ENCODE data around the gene CEP164.
"Not testable (repeated sequence)": the region's sequence is repeated elsewhere in the genome, so short reads cannot be mapped to it uniquely, and the experiment has no call there.

CEP164 gene

DNA sequence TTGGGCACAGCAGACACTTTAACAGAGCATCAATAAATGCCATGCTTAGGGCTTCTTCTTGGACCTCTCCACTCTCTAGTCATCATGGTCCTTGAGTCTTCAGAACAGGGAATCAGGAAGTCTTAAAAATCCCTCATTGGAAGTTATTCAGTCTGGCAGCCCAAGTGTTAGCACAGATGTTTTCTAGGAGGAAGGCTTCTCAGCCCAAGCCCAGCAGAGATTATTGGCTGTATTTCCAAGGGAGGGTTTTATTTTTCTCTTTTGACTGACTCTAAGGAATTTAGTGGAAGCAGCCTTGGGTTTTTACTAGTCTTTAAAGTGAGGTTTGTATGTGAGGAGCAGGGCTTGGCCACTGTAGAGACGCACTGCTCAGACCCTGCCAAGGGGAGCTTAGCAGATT lies 41.9 kb downstream of the CEP164 start:
- DNase-seq, result no peak

DNA sequence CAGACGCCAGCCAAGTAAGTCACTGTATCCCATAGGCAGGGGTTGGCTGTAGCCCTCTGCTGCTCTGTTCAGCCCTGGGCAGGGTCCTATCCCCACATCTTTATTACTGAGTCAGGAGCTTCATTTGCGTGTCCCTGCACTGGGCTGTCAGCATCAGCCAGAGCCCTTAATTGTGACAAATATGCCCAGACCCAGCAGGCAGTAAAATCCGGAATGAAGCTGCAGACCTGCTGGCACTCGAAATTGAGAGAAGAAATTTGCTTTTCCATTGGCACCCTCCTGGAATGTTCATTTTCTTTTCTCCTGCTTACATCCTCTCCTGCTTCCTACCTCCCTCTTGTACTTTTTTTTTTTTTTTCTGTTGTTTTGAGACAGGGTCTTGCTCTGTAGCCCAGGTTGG lies 43.8 kb downstream of the CEP164 start:
- DNase-seq, result no peak

DNA sequence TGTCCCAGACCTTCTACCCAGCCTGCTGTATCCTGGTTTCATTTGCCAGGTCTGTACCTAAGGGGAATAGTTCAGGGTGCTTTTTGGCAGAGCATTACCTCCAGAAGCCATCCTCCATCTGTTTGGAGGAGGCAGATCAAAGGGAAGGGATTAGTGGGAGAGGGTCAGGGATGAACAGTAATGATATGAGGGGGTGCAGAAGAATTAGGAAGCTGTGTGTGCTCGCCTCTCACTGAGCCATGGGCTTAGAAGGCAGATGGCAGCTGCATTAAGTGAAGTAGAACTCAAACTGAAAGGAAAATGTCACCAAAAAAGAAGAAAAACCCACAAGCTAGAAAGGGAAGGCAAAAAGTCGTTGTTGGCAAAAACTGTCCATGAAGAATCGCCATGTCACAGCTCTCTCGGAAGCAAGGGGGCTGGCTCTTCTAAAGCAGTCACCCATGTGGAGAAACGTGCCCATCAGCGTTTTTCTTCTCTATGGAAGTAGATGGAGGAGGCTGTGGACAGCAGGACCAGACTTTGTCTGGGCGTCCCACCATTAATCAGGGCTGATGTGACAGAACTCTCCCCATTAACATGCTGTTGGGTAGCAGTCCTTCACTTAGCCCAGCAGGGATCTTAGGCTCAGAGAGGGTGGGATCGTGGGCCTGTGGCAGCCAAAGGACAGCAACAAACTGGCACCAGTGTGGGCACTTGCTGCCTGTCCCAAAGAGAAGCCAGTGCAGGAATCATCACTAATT lies 46.8 kb downstream of the CEP164 start:
- DNase-seq, result no peak

DNA sequence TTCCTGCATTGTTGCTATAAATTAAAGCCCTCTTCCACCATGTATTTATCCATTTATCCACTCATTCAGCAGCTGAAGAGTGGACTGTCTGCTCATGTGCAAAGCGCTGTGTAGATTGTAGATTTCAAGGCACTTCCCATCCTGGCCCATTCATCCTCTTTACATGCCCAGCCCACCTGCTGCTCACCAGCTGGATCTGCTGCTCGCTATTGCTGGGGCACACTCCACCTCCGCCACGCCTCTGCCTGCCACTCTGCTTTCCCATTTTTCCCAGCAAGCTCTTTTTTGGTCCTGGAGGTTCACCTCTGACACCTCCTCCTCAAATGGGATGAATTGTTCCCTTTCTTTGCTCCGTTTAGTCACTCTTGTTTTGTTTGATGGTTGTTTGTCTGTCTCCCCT lies 48.3 kb downstream of the CEP164 start:
- DNase-seq, result no peak

DNA sequence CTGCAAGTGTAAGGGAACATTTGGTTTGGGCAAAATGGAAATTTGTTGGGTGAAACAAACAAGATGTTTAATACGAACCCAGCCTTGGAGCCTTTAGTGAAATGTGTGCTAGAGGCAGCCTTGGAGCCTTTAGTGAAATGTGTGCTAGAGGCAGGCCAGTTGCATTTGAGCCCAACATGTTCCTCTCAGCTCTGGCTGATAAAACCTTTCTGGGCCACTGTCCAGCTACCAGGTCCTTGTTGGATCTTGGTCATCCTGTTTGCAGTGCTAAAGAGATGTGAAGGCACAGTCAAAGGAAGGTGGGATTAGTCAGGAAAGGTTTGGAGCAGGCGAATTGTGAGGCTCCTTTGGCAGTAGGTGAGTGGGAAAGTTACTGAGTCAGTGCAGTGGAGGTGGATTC lies 48.9 kb downstream of the CEP164 start:
- DNase-seq, result no peak

DNA sequence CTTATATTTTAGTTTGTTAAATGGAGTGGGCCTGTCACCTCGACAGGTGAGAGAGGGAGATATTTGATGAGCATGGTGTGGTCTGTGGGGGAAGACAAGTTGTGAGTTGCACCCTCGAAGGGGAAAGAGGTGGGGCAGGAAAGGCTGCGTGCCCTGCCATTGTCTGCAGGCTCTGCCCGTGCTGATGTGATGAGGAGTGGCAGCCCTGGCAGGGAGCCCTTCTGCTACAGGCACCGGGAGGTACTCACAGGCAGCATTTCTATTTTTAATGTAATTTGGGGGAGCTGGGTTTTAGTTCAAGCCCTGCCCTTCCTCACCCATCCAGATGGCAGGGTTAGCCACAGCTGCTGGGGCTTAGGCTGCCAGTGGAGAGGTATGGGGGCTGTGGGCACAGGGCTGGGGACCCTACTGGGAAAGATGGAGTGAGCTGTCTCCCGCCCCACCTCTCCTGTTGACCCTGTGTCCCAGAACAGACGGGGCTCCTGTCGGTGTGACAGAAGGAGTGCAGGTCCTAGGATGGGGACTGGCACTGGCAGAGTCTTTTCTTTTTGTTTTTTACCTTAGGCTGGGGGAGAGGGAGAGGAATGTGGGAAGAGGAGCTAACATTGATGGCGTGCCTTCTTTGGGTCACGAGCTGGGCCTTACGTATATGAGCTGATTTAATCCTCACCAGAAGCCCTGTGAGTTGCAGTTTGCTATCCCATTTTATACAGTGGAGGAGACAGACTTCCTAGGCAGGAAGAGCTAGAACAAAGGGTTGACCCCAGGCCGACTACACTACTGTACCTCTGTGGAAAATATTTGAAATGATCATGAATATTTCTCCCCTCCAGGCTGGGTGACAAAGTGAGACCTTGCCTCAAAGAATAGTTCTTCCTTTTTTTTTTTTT lies 51.6 kb downstream of the CEP164 start:
- DNase-seq, result no peak

DNA sequence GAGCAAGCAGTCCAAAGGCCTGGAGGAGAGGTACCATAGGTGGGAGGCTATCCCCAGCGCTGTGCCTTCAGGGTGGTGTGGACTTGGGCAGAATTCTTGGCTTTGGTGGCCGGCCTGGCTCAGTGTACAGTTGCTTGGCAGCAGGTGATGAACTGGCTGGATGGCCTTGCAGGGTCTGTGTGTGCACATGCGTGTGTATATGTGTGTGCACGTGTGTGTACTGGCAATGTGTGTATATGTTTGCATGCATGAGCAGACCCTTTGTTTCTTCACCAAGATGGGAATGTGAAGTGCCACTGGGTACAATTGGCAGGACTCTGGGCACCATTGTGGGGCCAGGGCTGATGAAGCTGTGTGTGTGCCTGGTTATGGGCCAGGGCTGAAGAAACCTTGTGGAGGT lies 53.0 kb downstream of the CEP164 start:
- no peak for DNase-seq

DNA sequence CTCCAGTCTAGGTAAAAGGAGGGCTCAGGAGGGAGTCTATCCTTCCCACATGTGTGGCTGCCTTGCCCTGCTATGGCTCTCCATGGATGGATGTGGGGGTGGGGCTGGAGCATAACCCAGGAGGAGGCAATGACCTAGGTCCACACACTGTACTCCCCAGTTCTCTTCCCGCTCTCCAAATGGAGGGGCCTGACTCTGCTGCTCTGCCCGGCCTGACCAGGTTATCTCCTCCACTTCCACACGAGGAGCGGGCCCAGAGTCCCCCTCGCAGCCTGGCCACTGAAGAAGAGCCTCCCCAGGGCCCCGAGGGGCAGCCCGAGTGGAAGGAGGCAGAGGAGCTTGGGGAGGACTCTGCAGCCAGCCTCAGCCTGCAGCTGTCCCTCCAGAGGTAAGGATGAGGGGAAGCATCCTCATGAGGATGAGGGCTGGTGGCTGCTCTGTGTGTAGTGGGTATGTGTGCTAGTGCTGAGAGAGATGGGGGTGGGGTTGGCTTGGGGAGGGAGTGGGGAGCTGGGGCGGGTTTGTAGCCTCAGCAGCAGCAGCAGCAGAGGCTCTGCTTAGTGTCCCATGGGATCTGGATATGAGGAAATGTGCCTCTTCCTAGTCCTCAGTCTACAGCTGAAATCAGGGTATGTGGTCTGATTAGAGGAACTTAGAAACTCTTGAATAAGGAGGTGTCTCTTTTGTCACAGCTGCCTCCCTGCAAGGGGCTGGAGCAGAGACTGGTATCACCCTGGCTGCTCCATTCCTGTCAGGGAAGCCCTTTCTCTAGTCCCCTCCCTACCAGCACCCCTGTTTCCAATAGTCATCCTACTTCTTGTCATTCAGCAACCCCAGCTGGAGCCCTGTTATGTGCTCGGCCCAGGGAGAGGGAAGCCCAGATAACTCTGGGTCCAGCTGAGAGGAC lies 54.1 kb downstream of the CEP164 start:
- DNase-seq, result no peak

DNA sequence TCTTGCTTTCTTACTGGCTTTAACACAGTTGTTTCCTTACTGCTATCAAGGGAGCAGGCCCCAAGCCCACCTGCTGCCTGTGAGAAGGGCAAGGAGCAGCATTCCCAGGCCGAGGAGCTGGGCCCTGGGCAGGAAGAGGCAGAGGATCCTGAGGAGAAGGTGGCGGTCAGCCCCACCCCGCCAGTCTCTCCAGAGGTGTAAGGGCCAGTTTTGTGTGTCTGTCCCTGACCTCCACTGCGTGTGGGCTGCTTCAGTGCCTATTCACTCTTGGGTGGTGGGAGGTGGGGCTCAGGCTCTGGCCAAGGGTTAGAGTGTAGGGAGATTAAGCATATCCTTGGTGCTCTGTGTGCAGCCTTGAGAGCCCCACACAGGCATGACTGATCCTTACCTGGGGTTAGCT lies 55.1 kb downstream of the CEP164 start:
- no peak for DNase-seq

DNA sequence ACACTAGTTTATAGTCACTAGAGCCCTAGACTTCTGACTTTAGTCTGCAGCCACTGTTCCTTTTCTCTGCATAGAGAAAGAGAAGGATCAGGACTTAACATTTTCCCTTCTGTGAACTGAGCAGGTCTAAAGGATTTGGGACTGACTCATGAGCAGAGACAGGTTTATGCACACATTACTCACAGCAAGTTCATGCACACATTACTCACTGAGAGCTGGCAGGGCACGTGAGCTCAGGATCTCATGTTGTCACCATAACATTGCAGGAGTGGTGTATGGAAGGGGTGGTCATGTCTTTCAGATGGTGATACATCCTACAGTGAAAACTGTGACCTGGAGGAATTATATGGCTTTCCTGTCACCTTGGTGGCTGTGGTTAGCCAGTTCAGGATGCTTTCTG lies 56.4 kb downstream of the CEP164 start:
- DNase-seq, result no peak

DNA sequence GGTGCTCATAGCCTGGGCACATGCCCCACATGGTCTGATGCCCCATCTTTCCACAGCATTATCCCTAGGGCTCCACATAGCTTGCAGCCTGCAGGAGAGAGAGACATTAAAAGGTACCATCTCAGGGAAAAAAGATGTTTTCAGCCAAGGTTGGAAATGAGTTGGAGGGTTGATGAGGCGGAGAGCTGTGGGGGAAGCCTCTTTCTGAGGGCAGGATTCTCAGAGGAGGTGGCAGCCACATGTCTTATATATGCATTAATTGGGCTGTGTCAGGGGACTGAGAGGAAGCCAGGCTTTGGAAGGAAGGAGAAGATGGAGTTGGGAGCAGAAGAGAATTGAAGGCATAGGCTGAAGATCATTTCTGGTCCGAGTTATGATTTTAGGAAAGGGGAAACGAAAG lies 57.8 kb downstream of the CEP164 start:
- DNase-seq, result no peak

DNA sequence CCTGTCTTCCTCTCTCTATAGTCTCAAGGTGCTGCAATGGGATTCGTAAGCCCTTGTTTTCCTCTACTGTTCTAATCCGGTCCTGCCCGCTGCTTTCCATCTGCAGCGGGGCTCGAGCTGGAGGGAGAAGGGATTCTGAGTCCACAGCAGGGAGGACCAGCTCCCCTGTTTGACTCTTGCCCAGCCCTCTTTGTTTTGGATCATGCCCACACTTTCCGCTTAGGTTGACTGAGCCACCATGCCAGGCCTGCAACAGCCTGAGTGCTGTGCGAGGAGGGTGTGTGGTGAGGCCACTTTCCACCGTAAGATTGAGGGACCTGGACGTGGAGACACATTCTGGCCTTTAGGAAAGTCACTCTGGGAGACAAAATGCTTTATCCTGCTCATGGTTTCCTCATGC lies 58.3 kb downstream of the CEP164 start:
- DNase-seq, result no peak

DNA sequence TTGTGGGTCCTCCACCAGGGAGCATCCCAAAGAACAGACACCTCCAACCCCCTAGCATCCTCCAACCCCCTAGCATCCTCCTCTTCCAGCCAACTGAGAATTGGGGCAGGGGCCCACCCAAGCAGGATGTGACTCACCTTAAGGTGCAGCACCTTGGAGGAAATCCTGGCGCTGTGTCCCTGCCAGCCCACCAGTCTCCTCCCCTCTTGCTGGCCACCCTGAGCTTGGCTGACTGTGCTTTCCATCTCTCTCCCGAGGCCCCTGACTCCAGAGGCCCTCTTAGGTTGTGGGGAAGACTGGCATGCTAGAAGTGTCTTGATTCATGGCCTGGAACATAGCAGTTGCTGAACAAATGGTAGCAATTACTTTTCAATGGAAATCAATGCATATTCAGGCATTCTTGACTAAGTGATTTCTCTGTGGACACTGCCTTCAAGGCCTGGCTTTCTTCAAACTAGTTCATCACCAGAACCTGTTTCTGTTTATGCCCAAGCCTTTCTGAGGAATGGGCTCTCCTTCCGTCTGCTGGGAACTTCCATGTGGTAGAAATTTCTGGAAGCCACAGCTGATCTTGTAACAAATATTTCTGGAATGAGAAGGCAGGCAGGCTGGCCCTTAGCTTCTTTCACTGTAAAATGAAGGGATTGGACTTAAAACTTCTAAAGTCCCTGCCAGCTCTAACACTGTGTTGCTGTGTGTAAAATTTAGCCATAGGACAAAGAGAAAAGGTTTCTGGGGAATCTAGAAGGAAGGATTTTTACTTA lies 60.5 kb downstream of the CEP164 start:
- DNase-seq, result no peak

DNA sequence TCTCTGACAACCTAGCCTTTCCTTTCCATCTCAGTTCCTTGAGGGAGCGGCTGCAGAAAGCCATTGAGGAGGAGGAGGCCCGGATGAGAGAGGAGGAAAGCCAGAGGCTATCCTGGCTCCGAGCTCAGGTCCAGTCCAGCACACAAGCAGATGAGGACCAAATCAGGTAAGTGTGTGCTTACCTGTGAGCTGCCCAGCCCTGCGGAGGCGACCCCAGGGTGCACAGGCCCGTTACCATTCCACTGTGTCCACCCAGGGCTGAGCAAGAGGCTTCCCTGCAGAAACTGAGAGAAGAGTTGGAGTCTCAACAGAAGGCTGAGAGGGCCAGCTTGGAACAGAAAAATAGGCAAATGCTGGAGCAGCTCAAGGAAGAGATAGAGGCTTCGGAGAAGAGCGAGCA lies 63.1 kb downstream of the CEP164 start:
- no peak for DNase-seq

DNA sequence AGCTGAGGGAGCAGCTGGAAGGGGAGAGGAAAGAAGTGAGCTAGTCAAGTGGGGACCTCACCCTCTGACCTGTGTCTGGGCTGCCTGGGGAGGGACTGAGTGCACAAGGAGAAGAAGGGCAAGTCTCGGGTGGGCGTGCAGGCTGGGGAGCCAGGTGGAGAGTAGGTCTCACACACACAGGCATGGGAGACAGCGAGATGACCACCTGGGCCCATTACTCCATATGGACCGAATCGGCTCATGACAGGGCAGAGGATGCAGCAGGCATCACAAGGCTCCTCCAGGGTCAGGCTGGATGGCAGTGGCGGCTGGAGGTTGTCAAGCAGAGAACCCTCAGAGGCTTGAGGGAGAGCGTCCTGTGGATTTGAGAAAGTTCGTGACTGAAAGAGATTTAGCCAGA lies 63.5 kb downstream of the CEP164 start:
- DNase-seq, result no peak

DNA sequence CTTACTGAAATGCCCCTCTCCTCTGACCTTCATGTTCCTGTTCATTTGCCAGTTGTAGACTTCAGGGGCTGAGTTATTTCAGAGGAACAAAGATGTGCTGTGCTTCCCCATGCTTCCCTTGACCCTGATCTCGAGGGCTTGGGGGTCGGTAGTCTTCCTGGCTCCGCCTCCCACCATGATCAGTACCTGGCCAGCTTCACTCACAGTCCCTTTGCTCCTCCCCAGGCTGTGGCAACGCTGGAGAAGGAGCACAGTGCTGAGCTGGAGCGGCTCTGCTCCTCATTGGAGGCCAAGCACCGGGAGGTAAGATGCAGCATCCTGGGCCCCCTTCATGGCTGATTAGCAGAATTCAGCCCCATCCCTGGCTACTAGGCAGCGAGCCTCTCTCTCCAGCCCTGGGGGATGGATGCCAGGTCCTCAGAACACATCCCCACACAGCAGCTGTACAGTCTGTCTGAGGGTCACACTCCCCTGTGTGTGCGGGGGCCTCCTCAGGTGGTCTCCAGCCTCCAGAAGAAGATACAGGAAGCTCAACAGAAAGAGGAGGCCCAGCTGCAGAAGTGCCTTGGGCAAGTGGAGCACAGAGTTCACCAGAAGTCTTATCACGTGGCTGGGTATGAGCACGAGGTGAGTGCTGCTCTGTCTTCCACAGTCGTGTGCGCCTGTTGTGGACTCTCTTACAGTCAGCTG lies 64.5 kb downstream of the CEP164 start:
- no peak for DNase-seq

DNA sequence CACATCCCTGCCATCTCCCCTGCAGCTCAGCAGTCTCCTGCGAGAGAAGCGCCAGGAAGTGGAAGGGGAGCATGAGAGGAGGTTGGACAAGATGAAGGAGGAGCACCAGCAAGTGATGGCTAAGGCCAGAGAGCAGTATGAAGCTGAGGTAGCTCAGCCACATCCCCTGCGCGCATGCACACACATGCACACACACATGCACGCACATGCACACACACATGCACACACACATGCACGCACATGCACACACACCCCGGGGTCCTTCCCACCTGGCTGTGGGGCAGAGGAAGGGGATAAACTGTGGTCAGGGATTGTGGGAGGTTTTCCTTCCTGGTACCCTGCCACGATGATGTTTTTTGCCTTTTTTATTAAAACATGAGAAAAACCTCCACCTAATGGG lies 65.3 kb downstream of the CEP164 start:
- no peak for DNase-seq

DNA sequence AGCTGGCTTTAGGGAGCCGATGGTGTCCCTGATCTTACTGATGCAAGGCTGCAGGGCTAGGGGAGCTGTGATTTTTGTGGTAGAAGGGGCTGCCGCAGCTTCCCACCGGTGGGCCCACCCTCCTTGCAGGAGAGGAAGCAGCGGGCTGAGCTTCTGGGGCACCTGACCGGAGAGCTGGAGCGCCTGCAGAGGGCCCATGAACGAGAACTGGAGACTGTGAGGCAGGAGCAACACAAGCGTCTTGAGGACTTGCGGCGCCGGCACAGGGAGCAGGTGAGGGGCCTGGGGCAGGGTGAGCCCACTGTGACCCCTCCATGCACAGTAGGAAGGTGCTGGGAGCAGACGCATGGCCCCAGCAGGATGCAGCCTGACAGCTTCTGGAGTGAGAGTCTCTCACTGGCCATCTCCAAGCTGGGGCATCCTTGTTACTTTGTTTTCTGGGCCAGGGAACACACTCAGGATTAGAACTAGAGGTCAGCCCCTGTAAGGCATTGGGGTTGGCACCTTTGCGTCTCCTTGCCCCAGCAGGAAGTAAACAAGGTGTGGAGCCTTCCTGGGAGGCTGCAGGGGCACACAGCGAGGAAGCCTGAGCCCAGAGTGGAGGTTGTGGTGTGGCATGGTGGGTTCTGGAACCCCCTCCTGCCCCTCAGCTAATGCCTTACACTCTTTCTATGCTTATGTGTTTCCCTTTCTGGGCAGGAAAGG lies 66.7 kb downstream of the CEP164 start:
- DNase-seq, result no peak

DNA sequence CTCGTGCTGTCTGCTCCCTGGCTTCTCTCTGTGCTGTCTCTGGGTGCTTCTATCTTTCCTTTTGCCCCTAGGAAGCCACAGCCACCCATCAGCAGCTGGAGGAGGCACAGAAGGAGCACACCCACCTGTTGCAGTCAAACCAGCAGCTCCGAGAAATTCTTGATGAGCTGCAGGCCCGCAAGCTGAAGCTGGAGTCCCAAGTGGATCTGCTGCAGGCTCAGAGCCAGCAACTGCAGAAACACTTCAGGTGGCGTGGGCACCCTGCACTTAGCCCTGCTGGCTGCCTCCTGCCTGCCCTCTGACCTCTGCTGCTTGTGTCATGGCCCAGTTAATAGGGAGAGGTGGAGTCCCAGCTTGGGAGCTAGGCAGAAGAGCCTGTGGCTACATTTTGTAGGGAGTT lies 67.8 kb downstream of the CEP164 start:
- no peak for DNase-seq

DNA sequence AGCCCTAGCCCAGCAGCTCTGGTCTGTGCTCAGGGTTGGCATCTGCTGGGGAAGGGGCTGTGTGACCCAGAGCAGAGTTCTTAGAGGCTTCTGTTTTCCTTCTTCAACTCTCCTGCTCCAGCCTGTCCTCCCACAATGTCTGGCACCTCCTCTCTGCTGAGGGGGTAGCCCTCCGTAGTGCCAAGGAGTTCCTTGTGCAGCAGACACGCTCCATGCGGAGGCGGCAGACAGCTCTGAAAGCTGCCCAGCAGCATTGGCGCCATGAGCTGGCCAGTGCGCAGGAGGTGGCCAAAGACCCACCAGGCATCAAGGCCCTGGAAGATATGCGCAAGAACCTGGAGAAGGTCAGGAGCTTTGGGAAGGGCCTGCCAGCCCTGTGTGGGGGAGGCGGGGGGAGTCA lies 69.3 kb downstream of the CEP164 start:
- DNase-seq, result no peak

DNA sequence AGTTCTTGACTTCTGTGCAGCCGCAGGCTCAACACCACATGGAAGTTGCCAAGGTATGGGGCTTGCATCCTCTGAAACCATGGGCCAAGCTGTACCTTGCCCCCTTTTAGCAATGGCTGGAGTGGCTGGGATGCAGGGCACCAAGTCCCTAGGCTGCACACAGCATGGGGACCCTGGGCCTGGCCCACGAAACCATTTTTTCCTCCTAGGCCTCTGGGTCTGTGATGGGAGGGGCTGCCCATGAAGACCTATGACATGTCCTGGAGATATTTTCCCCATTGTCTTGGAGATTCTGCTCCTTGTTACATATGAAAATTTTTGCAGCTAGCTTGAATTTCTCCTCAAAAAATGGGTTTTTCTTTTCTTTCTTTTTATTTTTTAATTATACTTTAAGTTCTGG lies 71.0 kb downstream of the CEP164 start:
- DNase-seq, result not testable (repeated sequence)
